Subcutaneous preadipocyte (primary cell): ENCODE measurements around the gene OR52W1. TPM values are rescaled to one million over a fixed set of nuclear protein-coding genes. Genes with fewer than 3 reads are reported as not detected.

Experiments used
- total RNA-seq: library from RNA; depleted of rRNA; stranded (reverse); fragments of >200 nt; gene quantifications from 2 replicates; pipeline ENCODE4 v1.2.3, GENCODE V29; 2012

OR52W1 gene
- total RNA-seq: not detected in 2 replicates

DNA sequence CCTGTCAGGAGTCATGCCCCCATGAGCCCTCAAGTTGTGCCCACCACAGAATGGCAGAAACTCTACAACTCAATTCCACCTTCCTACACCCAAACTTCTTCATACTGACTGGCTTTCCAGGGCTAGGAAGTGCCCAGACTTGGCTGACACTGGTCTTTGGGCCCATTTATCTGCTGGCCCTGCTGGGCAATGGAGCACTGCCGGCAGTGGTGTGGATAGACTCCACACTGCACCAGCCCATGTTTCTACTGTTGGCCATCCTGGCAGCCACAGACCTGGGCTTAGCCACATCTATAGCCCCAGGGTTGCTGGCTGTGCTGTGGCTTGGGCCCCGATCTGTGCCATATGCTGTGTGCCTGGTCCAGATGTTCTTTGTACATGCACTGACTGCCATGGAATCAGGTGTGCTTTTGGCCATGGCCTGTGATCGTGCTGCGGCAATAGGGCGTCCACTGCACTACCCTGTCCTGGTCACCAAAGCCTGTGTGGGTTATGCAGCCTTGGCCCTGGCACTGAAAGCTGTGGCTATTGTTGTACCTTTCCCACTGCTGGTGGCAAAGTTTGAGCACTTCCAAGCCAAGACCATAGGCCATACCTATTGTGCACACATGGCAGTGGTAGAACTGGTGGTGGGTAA, at the start of gene OR52W1:
OR52W1 (plus strand) TSS at position 51 of the 637 bp plus-strand sequence; CDS start at position 51, 0 bp downstream.

DNA sequence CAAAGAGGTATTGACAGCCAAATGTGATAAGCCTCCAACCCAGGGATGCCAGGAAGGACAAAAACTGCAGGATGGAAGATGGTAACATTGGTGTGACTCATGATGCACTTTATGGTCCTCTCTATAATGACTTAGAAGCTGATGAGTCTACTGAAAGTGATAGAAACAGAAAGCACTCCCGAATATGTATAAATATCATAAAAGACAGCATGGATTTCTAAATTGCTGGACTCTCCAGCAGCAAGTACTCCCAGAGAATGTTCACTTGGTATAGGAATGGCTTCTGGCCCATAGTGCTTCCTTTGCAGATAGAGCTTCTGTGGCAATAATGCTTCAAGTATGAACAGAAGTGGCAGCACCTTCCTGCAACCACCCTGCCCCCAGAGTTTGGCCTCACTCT, 28.8 kb upstream of the OR52W1 start, which contains the start of gene OR52B2:
OR52B2 (minus strand) TSS at position 101 of the 400 bp plus-strand sequence; CDS start at position 101, 0 bp downstream.

DNA sequence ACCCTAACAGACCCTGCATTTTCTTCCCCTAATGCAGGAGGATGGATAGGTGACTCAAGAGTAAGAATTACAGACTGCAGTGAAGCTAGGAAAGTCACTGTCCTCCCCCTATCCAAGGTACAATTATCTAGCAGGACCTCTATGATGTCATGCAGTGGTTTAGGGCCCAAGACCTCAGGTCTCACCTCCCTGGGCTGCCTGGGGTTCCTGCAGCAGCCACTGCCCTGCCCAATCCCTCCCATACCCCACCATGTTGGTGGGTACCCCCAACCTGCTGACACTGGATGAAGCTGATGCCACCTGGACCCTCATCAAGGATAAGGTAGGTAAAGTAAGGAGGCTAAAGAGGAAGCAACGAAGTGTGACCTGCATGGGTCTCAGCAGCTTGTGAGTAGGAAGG, 6.3 kb downstream of the OR52W1 start, which contains the start of gene C11orf42:
C11orf42 (plus strand) TSS at position 192 of the 400 bp plus-strand sequence; CDS start at position 251, 59 bp downstream.

DNA sequence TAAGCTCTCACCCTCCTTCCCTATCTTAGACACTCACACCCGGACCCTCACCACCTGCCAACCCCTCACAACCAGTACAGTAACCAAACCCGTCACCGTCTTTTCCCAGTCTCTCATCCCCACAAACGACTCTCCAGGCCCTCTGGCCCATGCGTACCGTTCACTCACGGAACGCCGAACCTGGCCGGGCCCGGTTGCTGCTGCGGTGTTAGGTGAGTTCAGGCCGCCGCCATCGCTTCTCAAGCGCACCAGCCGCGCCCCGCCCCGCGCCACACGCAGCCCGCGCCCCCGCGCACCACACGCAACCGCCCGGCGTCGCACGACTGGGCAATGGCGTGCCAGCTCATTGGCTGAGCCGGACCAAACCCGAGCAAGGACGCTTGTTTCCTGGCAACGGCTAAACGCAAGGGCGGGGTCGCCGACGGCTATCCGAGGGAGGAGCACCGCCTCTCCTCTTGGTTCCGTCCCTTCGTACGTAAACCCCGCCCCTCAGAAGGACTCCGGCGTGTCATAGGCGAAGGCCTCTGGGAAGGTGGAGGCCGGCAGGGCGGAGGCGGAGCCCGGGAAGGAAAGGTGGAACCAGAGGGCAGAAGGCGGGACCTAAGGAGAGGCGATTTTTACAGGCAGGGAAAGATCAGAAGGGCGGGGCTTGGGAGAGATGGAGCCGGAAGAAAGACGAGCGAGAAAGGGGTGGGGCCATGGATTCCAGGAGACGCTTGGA, 35.5 kb downstream of the OR52W1 start, which contains the start of gene FHIP1B:
FHIP1B (minus strand) TSS at position 250 of the 721 bp plus-strand sequence. CDS start 10,120 bp downstream, outside the sequence.

DNA sequence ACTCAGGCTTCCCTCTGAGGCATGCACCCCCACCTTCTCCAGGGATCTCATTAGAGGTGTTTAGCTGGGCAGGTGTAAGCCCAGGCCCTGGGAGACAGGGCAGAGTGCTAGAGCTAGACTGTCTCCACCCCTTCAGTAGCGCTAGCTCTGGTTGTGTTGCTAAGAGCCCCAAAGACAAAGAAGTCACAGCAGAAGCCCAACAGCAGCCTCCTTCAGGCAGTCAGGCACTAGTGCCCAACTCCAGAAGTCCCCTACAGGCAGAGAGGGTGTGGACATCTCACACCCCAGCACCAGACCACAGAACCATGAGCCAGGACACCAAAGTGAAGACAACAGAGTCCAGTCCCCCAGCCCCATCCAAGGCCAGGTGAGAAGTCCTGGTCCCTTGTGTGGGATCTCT, 39.9 kb downstream of the OR52W1 start, which contains the start of gene CNGA4:
CNGA4 (plus strand) TSS at position 188 of the 400 bp plus-strand sequence; CDS start at position 306, 118 bp downstream.

Other genes starting within 250 kb of the OR52W1 start
- gene OR56A5, start 230.7 kb upstream of the OR52W1 start, total RNA-seq: not detected in 2 replicates
- gene OR52L1, start 212.2 kb upstream of the OR52W1 start, total RNA-seq: not detected in 2 replicates
- gene OR56A4, start 192.3 kb upstream of the OR52W1 start, total RNA-seq: not detected in 2 replicates
- gene OR56A1, start 168.5 kb upstream of the OR52W1 start, total RNA-seq: not detected in 2 replicates
- gene OR56B4, start 91.5 kb upstream of the OR52W1 start, total RNA-seq: not detected in 2 replicates
- under 0.01 TPM in 1 of 2 replicates, not detected in the other for gene OR52B2, start 28.9 kb upstream of the OR52W1 start, total RNA-seq
- gene C11orf42, start 6.3 kb downstream of the OR52W1 start, total RNA-seq: not detected in 2 replicates
- gene FHIP1B, start 35.4 kb downstream of the OR52W1 start, total RNA-seq: 13.2 and 19.2 TPM in 2 replicates
- 0.37 TPM in 1 of 2 replicates, not detected in the other for gene CNGA4, start 39.9 kb downstream of the OR52W1 start, total RNA-seq
- not detected in 2 replicates for gene CCKBR, start 60.6 kb downstream of the OR52W1 start, total RNA-seq
- gene CAVIN3, start 121.3 kb downstream of the OR52W1 start, total RNA-seq: 171 and 329 TPM in 2 replicates
- 28.3 and 31.7 TPM in 2 replicates for gene SMPD1, start 191.2 kb downstream of the OR52W1 start, total RNA-seq
- 27.6 and 29.9 TPM in 2 replicates for gene APBB1, start 219.9 kb downstream of the OR52W1 start, total RNA-seq
- gene HPX, start 241.8 kb downstream of the OR52W1 start, total RNA-seq: 0.37 and 0.98 TPM in 2 replicates